CD4-positive, alpha-beta T cell treated with Interleukin-2 at 100 ng/mL for 4 hours (primary cell): ENCODE data around the gene C19orf25.

ENCODE experiments used
- DNase-seq: peaks from one replicate; pipeline ENCODE4 v3.0.0-alpha.2; 2020; ENCODE audit warnings: low spot score

The C19orf25 gene

DNA sequence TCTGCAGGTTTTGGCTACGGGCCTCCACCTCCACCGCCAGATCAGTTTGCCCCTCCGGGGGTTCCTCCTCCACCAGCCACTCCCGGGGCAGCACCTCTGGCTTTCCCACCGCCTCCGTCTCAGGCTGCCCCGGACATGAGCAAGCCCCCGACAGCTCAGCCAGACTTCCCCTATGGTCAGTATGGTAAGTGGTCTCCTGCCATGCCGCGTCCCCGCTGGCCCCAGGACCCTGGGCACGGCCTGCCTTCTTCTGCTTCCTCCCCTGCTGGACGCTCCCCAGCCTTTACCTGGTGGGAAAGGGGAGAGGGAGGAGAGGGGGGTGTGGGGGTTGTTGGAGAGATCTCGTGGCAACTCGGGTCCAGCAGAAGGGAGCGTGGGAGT lies 46.5 kb downstream of the C19orf25 start:
- DNase-seq: no peak

DNA sequence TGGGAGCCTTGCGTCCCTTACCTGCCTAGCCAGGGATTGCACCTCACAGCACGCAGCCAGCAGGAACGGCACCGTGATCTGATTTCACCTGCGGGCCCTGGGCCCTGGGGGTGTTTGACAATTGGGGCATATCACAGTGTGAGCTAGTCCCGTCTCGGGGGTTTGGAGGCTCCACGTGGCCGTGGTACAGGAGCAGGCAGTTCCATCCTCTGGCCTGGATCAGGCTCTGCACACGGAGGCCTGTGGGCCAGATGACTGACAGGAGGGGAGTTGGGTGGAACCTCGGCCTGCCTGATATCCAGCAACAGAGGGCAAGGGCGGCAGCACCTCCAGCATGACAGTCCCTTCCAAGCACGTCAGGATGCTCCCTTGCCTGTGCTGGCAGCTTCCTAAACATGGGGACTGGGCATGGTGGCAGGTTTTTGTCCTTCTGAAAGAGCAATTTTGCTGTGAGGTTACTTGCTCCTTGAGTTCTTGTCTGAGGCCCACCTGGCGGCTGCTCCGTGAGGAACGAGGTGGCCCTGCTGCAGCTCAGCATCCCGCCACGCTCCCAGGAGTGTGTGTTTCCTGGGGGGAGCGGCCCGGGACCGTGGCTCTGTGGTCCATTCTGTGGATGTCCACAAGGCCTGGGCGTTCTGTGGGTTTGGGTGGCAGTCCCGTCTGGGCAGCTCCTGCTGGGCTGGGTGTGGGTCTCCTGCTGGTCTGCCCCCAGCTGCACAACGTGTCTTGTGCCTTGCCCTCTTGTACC lies 47.1 kb downstream of the C19orf25 start:
- no peak for DNase-seq

DNA sequence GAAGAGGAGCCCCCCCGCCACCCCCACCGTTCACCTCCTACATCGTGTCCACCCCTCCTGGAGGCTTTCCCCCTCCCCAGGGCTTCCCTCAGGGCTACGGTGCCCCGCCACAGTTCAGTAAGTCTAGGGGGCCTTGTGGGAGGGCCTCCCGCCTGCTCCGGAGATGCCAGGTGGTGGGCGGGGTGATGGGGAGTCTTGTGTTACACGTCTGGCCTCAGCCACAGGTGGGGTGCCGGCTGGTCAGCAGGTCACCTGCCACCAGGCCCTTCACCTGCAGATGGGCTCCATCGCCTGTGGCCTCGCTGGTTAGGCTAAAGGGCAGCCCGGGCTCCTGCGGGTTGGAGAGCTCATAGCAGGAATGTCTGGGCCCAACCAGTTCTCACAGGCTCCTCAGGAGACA lies 48.8 kb downstream of the C19orf25 start:
- DNase-seq: no peak

DNA sequence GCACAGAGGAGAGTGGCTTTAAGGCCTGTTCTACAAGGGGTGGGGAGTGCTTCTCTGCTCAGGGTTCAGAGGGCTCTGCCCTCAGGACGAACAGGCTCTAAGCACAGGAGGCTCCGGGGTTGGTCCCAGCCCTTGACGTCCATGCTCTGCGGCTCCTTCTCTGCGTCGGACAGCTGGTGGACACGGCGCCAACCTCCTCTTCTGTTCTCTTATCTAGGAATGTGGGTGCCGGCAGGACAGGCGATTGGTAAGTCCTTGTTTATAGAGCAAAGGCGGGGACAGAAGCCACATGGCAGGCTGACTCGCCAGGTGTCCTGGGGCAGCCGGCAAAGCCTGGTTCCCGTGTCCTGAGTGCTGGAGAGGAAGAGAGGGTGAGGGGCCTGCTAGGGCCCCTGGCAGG lies 49.3 kb downstream of the C19orf25 start:
- DNase-seq: no peak

DNA sequence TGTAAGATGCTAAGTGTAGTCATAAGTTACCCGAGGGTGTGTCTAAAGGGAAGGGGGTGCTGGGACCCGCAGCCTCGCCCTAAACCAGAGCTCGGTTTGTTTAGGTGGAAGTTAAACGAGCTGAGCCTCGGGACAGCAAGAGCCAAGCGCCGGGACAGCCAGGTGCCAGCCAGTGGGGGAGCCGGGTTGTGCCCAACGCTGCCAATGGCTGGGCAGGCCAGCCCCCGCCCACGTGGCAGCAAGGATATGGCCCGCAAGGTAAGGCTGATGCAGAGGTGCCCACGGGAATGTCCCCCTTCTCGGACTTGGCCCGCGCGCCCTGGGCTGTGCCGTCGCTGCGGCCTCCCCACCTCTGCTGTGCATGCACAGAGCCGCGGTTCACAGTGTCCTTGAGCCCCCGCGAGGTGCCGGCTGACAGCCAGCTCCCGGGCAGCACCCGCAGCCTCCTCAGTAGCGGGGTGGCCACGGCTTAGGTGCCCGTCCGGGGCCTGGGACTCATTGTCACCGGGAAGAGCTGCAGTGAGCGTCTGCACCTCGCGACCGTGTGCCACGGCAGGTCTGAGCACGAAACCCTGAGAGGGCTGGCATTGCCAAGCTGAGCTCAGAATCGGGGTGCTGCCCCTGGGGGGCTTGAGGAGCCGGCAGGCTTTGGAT lies 50.1 kb downstream of the C19orf25 start:
- no peak for DNase-seq

DNA sequence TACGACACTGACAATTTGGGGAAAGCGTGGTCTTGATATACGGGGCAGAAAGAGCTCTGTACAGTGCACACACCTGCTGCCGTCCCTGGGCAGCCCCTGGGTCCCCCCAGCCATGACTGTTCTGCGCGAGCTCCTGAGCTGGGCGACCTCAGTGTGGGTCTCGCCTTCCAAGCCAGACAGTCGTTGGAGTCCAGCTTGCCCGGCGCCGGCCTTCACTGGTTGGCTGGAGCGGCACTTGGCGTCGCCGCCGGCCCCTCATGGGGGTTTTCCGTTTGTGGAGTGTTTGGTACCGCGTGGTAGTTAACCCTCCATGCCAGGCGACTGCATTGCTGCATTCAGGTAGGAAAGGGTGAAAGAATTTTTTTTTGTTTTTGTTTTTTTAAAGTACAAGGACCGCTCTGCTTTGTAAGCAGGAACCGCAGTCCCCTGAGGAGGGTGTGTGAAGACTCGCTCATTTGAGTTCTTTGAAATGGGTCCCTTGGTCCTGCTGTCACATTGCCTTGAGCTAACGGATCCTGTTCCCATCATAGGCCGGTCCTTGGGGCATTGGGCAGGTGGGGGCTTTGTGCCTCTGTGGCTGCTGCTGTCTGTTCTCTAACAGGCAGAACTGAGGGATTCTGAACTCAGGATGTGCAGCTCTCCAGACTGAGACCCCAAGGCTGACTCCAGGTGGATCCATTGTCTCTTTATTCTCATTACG lies 51.6 kb downstream of the C19orf25 start:
- no peak for DNase-seq

DNA sequence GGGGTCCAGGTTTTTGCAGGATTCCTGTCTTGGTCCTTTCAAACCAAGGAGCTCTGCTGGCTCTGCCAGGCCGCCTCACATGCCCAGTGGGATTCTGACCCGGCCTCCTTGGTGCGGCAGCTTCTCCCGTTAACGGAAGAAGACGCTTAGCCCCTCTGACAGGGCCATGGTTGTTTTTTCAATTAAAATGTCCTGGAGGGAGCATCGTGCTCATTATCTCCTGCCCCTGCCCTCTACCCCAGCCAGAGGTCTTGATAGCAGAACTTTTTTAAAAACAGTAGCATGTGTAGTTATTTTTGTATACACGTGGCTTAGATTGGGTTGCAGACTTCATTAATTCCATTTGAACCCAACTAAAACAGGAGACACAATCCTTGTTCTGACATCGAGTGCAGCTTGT lies 52.3 kb downstream of the C19orf25 start:
- no peak for DNase-seq

DNA sequence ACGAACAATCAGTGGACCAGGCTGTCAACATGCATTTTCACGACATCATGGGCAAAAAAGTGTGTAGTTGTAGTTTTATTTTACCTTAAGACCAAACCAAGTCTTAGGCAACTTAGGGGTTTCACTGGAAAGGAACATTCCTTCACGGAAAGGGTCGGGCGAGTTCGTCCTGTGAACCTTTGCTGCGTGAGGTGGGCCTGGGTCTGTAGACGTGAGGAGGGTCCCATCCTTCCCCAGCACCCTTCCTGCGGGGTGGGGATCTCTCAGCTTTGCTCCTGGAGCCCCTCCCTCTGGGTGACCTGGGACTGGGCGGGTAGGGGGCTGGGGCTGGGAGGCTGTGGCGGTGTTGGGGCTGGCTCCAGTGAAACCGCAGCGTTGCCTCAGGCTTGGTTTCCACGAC lies 53.1 kb downstream of the C19orf25 start:
- no peak for DNase-seq

GRCh38 chr19:1425102-1425837 lies 53.7 kb downstream of the C19orf25 start:
- DNase-seq: no peak

- no peak for DNase-seq
Measured at GRCh38 chr19:1424192-1424955, 54.6 kb downstream of the C19orf25 start.

GRCh38 chr19:1423436-1424191 lies 55.4 kb downstream of the C19orf25 start:
- no peak for DNase-seq
